Spleen (tissue), 7 donors: ENCODE measurements around the gene AKT3.

Experiments
- POLR2A ChIP-seq, 3 donors: fragments of 450-650 bp; IDR thresholded peaks; one replicate each; pipeline ENCODE4 v1.5.1; 2017; ENCODE audit warnings: antibody characterized with exemption in 3 of 3, mild to moderate bottlenecking in 1 of 3
- POLR2AphosphoS5 ChIP-seq, 3 donors: sonication (generic); formaldehyde crosslinking; IDR thresholded peaks; one replicate each; pipeline ENCODE4 v1.5.1; 2017; ENCODE audit warnings: antibody characterized with exemption in 3 of 3
- TF ChIP-seq, protein P1 (sequence below), 11 experiments: fragments of 200-600 bp in 7 of 11; fragments of 450-650 bp in 4 of 11; sonication (generic) in 4 of 11; IDR thresholded peaks in 8 of 11; conservative IDR thresholded peaks in 3 of 11; 1 replicate in 7 of 11; 2 replicates in 4 of 11; pipeline versions ENCODE4 v1.4.0 to v1.8.0; 2016 to 2021; ENCODE audit warnings: antibody characterized with exemption in 11 of 11, inconsistent platforms in 4 of 11, mild to moderate bottlenecking in 1 of 11
- donor health status: DM: no; HTN: no; CAD: no; lungs with moderate emphysema.
- donor health status: DM: no; HTN: no; CAD: no.
- donor health status: DM: no; HTN: no; CAD: no.

DNA sequence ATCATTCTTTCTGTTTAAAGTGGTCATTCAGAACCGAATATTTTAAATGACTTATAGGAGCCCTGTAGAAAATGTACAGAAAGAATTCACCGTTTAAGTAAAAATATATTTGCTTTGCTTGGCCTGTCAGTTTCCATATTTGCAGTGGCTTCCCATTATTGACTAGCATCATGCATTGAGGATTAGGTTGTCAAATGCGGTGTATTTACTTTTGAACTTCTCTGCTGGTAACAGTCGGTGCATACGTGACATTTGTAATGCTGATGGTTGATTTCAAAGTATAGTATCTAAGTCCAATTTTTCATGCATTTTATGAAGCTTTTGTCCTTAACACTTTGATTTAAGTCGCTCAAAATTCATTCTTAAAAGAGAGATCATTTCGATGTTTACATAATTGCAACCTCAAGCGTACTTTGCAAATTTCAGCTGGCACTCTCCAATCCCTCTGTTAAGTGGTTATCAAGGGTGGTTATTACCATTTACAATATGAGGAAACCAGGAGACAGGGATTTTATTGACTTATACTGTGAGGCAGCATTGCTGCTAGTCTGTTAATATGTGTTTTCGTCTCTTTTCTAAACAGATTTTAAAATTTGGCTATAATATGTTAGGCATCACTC lies 392.6 kb downstream of the AKT3 start:
- TF ChIP-seq POLR2AphosphoS5 (IDR thresholded peaks at IDR 0.05) = no peak
- TF ChIP-seq, protein P1, sequence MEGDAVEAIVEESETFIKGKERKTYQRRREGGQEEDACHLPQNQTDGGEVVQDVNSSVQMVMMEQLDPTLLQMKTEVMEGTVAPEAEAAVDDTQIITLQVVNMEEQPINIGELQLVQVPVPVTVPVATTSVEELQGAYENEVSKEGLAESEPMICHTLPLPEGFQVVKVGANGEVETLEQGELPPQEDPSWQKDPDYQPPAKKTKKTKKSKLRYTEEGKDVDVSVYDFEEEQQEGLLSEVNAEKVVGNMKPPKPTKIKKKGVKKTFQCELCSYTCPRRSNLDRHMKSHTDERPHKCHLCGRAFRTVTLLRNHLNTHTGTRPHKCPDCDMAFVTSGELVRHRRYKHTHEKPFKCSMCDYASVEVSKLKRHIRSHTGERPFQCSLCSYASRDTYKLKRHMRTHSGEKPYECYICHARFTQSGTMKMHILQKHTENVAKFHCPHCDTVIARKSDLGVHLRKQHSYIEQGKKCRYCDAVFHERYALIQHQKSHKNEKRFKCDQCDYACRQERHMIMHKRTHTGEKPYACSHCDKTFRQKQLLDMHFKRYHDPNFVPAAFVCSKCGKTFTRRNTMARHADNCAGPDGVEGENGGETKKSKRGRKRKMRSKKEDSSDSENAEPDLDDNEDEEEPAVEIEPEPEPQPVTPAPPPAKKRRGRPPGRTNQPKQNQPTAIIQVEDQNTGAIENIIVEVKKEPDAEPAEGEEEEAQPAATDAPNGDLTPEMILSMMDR (IDR thresholded peaks at IDR 0.05 in 8 of 11, conservative IDR thresholded peaks at IDR 0.05 in 3 of 11) = no peak
- no peak for TF ChIP-seq POLR2A (IDR thresholded peaks at IDR 0.05)
